GM20000 (cell line): Measurements from ENCODE around the gene CDC23.

ENCODE experiments used
- DNase-seq: peaks from one replicate; pipeline ENCODE4 v3.0.0; 2012; ENCODE audit warnings: low spot score
- TF ChIP-seq, protein P1 (sequence below): IDR thresholded peaks from 2 replicates; pipeline ENCODE4 v1.5.1; 2012; ENCODE audit warnings: mild to moderate bottlenecking, control low read depth; ENCODE audit errors: extremely low read depth, missing control alignments

Gene CDC23

GRCh38 chr5:138230981-138231589, 18.0 kb upstream of the CDC23 start:
- DNase-seq, result no peak
- TF ChIP-seq, protein P1, sequence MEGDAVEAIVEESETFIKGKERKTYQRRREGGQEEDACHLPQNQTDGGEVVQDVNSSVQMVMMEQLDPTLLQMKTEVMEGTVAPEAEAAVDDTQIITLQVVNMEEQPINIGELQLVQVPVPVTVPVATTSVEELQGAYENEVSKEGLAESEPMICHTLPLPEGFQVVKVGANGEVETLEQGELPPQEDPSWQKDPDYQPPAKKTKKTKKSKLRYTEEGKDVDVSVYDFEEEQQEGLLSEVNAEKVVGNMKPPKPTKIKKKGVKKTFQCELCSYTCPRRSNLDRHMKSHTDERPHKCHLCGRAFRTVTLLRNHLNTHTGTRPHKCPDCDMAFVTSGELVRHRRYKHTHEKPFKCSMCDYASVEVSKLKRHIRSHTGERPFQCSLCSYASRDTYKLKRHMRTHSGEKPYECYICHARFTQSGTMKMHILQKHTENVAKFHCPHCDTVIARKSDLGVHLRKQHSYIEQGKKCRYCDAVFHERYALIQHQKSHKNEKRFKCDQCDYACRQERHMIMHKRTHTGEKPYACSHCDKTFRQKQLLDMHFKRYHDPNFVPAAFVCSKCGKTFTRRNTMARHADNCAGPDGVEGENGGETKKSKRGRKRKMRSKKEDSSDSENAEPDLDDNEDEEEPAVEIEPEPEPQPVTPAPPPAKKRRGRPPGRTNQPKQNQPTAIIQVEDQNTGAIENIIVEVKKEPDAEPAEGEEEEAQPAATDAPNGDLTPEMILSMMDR, result no peak

GRCh38 chr5:138230261-138230660, 17.1 kb upstream of the CDC23 start:
- DNase-seq, result no peak
- TF ChIP-seq, protein P1, result no peak

GRCh38 chr5:138229387-138229786, 16.3 kb upstream of the CDC23 start:
- DNase-seq, result no peak

DNA sequence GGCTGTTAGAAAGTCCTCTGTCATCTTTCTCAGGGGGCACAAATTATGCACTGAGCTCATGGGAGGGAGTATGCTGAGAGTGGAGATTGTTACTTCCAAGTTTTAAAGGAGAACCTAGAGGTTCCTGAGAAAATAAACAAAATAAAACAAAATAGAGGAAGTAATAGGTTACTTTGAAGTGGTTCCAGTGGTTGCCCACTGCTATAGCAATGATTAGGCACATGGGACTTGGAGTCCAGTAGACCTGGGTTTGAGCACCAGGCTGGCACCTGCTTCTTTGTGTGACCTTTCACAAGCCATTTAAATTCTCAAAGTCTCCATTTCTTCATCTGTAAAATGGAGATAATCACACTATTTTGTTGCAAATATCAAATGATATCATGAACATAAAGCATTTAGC, 13.8 kb upstream of the CDC23 start:
- no peak for DNase-seq
- TF ChIP-seq, protein P1, result no peak

More at GRCh38 chr5:138229387-138229786, 16.3 kb upstream of the CDC23 start:
- TF ChIP-seq, protein P1, result no peak

DNA sequence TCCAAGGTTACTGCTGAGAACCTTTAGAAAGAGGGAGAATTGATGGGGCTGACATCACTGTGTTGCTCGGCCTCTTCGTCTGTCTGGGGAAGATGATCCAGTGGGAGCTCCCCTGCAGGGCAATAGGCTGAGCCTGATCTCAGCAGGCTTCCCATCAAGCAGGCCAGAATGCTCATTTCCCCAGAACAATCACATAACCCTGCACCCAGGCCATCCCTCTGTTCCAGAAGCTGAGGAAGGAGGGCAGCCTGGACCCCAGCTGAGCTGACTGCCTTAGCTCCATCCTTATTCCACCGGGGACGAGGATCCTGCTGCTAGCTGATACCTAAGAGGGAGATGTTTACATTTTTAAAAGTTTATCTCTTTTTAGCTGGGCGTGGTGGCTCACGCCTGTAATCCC, 11.6 kb upstream of the CDC23 start:
- TF ChIP-seq, protein P1, result no peak
- no peak for DNase-seq

DNA sequence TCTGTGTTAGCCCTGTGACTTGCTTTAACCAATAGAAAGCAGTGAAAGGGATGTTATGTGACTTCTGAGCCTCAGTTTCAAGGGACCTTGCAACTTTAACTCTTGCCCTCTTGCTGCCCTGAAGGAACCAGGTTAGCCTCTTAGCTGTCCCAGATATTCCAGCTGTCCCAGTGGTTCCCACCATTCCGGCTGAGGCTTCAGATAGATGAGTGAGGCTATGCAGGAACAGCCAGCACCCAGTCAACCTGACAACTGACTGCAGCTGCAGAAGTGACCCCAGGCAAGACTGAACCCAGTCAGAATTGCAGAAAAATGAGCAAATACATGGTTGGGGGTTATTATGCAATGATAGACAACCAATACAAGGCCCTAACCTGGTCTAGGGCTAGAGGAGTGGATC, 10.4 kb upstream of the CDC23 start:
- TF ChIP-seq, protein P1, result no peak
- DNase-seq, result no peak

DNA sequence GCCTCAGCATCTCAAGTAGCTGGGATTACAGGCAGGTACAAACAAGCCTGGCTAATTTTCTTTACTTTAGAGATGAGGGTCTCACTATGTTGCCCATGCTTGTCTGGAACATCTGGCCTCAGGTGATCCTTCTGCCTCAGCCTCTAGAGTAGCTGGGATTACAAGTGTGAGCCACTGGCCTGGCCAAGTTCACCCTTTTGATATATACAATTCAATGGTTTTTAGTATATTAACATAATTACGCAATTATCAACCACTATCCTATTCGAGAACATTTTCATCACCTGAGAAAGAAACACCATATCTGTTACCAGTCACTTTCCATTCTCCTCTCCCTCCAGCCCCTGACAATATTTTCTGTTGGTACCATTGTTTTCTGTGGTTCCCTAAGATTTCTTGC, 3.7 kb upstream of the CDC23 start:
- TF ChIP-seq, protein P1, result no peak
- DNase-seq, result no peak
